ENCODE data around the gene LHX4. TPM values are rescaled to one million over a fixed set of nuclear protein-coding genes. Genes with fewer than 3 reads are reported as not detected.

The LHX4 gene
- total and polyA plus RNA-seq, 2 donors from 2014 or later, result 0.37 TPM; not detected in 1

DNA sequence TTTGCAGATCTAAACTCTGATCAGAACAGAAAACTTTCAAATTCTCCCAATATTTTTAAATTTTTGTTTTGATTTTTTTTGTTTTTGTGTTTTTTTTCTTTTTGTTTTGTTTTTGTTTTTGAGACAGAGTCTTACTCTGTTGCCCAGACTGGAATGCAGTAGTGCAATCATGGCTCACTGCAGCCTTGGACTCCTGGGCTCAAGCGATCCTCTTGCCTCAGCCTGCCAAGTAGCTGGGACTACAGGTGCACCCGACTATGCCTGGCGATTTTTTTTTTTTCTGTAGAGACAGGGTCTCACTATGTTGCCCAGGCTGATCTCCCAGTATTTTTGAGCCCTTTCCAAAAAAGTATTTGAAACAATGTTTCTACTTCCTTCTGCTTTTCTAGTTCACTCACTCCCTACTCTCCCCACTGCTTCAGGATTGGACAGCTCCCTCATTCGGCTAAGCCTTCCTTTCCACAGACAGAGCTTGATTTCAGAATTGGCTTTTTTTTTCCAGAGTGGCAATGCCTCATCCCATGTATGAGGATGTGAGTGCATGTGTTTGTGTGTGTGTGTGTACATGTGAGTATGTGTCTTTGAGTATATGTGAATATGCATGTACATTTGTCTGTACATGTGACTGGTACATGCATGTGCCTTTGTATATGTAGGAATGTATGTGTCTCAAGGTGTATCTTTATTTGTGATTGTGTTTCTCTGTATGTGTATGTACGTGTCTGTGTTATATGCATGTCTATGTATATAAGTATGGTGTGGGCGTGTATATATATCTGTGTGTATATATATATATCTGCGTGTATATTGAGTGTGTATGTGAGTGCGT is 11.9 kb downstream of the LHX4 start:
- H3K4me3 ChIP-seq (ENCODE audit: low read length in 3 of 3), result no peak overlapping the region
- no peaks in the 10 kb centered on the region for H3K36me3 ChIP-seq (ENCODE audit: control insufficient read depth in 2 of 3, insufficient read depth in 3 of 3, low read length in 3 of 3)
- no peak overlapping the region for H3K9ac ChIP-seq (ENCODE audit: low read length in 3 of 3)
- no peak for FAIRE-seq
- no peaks in the 10 kb centered on the region for H3K9me3 ChIP-seq (ENCODE audit: control insufficient read depth in 2 of 3, insufficient read depth in 1 of 3, low read length in 3 of 3)
- intact Hi-C loops (cut with DNase I), result no loop called here
- peak in 2 of 5 donors; percentile 43 to 54 for DNase-seq
- TF ChIP-seq, protein P1, sequence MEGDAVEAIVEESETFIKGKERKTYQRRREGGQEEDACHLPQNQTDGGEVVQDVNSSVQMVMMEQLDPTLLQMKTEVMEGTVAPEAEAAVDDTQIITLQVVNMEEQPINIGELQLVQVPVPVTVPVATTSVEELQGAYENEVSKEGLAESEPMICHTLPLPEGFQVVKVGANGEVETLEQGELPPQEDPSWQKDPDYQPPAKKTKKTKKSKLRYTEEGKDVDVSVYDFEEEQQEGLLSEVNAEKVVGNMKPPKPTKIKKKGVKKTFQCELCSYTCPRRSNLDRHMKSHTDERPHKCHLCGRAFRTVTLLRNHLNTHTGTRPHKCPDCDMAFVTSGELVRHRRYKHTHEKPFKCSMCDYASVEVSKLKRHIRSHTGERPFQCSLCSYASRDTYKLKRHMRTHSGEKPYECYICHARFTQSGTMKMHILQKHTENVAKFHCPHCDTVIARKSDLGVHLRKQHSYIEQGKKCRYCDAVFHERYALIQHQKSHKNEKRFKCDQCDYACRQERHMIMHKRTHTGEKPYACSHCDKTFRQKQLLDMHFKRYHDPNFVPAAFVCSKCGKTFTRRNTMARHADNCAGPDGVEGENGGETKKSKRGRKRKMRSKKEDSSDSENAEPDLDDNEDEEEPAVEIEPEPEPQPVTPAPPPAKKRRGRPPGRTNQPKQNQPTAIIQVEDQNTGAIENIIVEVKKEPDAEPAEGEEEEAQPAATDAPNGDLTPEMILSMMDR (IDR thresholded peaks at IDR 0.05; ENCODE audit: borderline replicate concordance, extremely low read depth, insufficient read depth), result no peak
- H3K27ac ChIP-seq (ENCODE audit: low read depth in 2 of 2, low read length in 2 of 2), result no peak overlapping the region
- no peaks in the 10 kb centered on the region for H3K4me1 ChIP-seq (ENCODE audit: control insufficient read depth in 2 of 3, insufficient read depth in 2 of 3, low read depth in 1 of 3, low read length in 3 of 3)
- peaks cover 37% of the 10 kb centered on the region for H3K27me3 ChIP-seq (ENCODE audit: control insufficient read depth, insufficient read depth, low read length)

DNA sequence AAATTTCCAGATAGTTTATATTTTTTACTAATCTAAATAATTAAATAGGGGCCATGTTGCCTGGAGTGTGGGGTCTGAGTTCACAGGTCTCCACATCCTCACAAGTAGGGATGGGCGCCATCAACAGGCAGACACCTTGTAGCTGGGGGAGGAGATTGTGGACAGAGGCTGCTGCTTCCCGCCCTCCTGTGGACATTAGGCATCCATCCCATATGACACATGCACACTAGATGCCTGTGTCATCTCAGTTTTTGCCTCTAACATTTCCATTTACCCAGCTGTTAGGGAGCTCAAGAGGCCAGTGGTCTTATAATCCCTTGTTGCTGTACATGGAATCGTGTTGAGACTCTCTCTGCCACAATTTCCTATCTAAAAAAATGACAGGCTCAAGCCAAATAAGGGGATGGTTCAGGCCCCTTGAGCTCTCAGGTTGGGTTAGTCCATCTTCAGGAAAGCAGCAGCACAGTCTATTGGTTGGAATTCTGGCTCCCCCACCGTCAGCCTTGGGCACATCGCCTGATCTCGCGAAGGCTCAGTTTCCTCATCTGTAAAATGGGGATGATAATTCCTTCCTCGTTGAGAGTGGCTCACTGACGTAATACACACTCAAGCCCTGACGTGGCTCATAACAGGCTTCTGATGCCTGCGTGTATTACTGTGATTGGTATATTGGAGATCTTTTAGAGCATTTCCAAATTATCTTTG is 13.6 kb downstream of the LHX4 start:
- no peaks in the 10 kb centered on the region for H3K36me3 ChIP-seq (ENCODE audit: control insufficient read depth in 2 of 3, insufficient read depth in 3 of 3, low read length in 3 of 3)
- no peaks in the 10 kb centered on the region for H3K9me3 ChIP-seq (ENCODE audit: control insufficient read depth in 2 of 3, insufficient read depth in 1 of 3, low read length in 3 of 3)
- TF ChIP-seq, protein P1 (IDR thresholded peaks at IDR 0.05; ENCODE audit: borderline replicate concordance, extremely low read depth, insufficient read depth), result no peak
- peaks cover 22% of the 10 kb centered on the region for H3K27me3 ChIP-seq (ENCODE audit: control insufficient read depth, insufficient read depth, low read length)
- H3K27ac ChIP-seq (ENCODE audit: low read depth in 2 of 2, low read length in 2 of 2), result no peak overlapping the region
- H3K4me1 ChIP-seq (ENCODE audit: control insufficient read depth in 2 of 3, insufficient read depth in 2 of 3, low read depth in 1 of 3, low read length in 3 of 3), result no peaks in the 10 kb centered on the region
- DNase-seq (no peak), FAIRE-seq (no peak)
- no peak overlapping the region for H3K4me3 ChIP-seq (ENCODE audit: low read length in 3 of 3)
- intact Hi-C loops (cut with DNase I), result no loop called here
- no peak overlapping the region for H3K9ac ChIP-seq (ENCODE audit: low read length in 3 of 3)

DNA sequence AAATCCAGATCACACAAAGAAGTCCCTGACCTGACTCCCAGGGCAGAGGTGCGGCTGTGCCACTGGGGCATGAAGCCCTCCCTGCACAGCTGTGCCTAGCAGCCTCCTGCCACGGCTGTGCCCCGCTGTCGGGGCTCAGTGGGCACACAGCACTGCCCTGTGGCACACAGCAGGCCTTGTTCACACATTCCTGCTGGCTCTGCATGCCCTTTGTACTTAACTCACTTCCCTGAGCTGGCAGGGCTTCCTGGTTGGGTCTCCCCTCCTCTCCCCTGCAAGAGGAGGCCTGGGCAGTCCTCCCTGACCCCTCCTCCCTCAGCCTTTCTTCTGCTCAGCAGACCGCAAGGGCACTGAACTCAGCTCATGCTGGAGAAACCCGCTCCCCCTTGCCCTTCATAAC is 14.8 kb downstream of the LHX4 start:
- TF ChIP-seq, protein P1 (IDR thresholded peaks at IDR 0.05; ENCODE audit: borderline replicate concordance, extremely low read depth, insufficient read depth), result no peak
- H3K9me3 ChIP-seq (ENCODE audit: control insufficient read depth in 2 of 3, insufficient read depth in 1 of 3, low read length in 3 of 3), result no peaks in the 10 kb centered on the region
- H3K36me3 ChIP-seq (ENCODE audit: control insufficient read depth in 2 of 3, insufficient read depth in 3 of 3, low read length in 3 of 3), result no peaks in the 10 kb centered on the region
- H3K27me3 ChIP-seq (ENCODE audit: control insufficient read depth, insufficient read depth, low read length), result peaks cover 12% of the 10 kb centered on the region
- H3K4me1 ChIP-seq (ENCODE audit: control insufficient read depth in 2 of 3, insufficient read depth in 2 of 3, low read depth in 1 of 3, low read length in 3 of 3), result no peaks in the 10 kb centered on the region
- H3K9ac ChIP-seq (ENCODE audit: low read length in 3 of 3), result no peak overlapping the region
- no peak overlapping the region for H3K27ac ChIP-seq (ENCODE audit: low read depth in 2 of 2, low read length in 2 of 2)
- no peak for FAIRE-seq
- no peak overlapping the region for H3K4me3 ChIP-seq (ENCODE audit: low read length in 3 of 3)
- intact Hi-C loops (cut with DNase I), result no loop called here
- DNase-seq, result peak in 3 of 5 donors; percentile 22 to 50 (median 39)
